Transverse colon (tissue), 4 donors: Measurements from ENCODE around the gene KRTAP3-3. TPM values are rescaled to one million over a fixed set of nuclear protein-coding genes. Genes with fewer than 3 reads are reported as not detected.

Experiments used
- DNase-seq: peaks from one replicate; pipeline ENCODE4 v3.0.0-alpha.2; 2019
- H3K27ac ChIP-seq, 4 donors: fragments of 200-600 bp; sonication (generic); 2 replicates each; pipeline ENCODE4 v1.5.1; 2016 to 2018; ENCODE audit warnings: inconsistent platforms in 4 of 4
- H3K27me3 ChIP-seq: fragments of 200-600 bp; sonication (generic); 2 replicates; pipeline ENCODE4 v1.5.1; 2017; ENCODE audit warnings: inconsistent platforms
- H3K36me3 ChIP-seq, 4 donors: fragments of 200-600 bp; sonication (generic); 2 replicates each; pipeline ENCODE4 v1.5.1; 2017 to 2019; ENCODE audit warnings: inconsistent platforms in 4 of 4
- H3K4me1 ChIP-seq, 4 donors: fragments of 200-600 bp; sonication (generic); 2 replicates each; pipeline ENCODE4 v1.5.1; 2017 to 2020; ENCODE audit warnings: inconsistent platforms in 4 of 4
- H3K4me3 ChIP-seq, 4 donors: fragments of 200-600 bp; sonication (generic); 1 replicate in 1 of 4; 2 replicates in 3 of 4; pipeline versions ENCODE4 v1.5.1 to v1.6.1; 2017 to 2019; ENCODE audit warnings: inconsistent platforms in 4 of 4
- H3K9me3 ChIP-seq, 2 donors: fragments of 200-600 bp; sonication (generic); 2 replicates each; pipeline ENCODE4 v1.5.1; 2017 to 2019; ENCODE audit warnings: inconsistent platforms in 2 of 2
- EP300 ChIP-seq: sonication (generic); formaldehyde crosslinking; IDR thresholded peaks from one replicate; pipeline ENCODE4 v1.6.1; 2017; ENCODE audit warnings: antibody characterized with exemption, low read depth
- POLR2A ChIP-seq: fragments of 450-650 bp; IDR thresholded peaks from one replicate; pipeline ENCODE4 v1.6.1; 2016; ENCODE audit warnings: antibody characterized with exemption, mild to moderate bottlenecking, moderate library complexity
- POLR2AphosphoS5 ChIP-seq, 3 donors: sonication (generic); formaldehyde crosslinking; IDR thresholded peaks; one replicate each; pipeline ENCODE4 v1.6.1; 2016; ENCODE audit warnings: antibody characterized with exemption in 3 of 3
- WGBS, 2 donors: methylation state at CpG; one replicate each; pipeline ENCODE4 v1.1.5; 2018; ENCODE audit warnings: low coverage in 1 of 2; 5-methylcytosine and 5-hydroxymethylcytosine counted together
- in situ Hi-C, 4 donors: fragments of 200-750 bp; cut with MboI; loops; one replicate each; pipeline versions ENCODE4 v1.15.0 to v1.15.1; 2017; ENCODE audit warnings: low sequenced_read_pairs in 3 of 4, low pct_ligation_motif_present in 1 of 4, low pct_unique_long_range_greater_than_20kb in 1 of 4
- intact Hi-C: fragments of 100-400 bp; cut with DNase I; formaldehyde crosslinking; loops from one replicate; pipeline ENCODE4 v1.15.1; 2023; ENCODE audit warnings: low total_unique reads
- total RNA-seq, 4 donors: library from RNA; depleted of rRNA; stranded (reverse); fragments of >200 nt; gene quantifications; one replicate each; pipeline ENCODE4 v1.1.0, GENCODE V29; 2016
- TF ChIP-seq, protein P1 (sequence below), 5 experiments: fragments of 200-600 bp in 3 of 5; fragments of 450-650 bp in 2 of 5; sonication (generic) in 3 of 5; IDR thresholded peaks; 1 replicate in 2 of 5; 2 replicates in 3 of 5; pipeline ENCODE4 v1.5.1; 2016 to 2017; ENCODE audit warnings: antibody characterized with exemption in 5 of 5, inconsistent platforms in 3 of 5, mild to moderate bottlenecking in 2 of 5, moderate library complexity in 1 of 5

KRTAP3-3 gene
- total RNA-seq, 4 donors from 2014 or later, result not detected

DNA sequence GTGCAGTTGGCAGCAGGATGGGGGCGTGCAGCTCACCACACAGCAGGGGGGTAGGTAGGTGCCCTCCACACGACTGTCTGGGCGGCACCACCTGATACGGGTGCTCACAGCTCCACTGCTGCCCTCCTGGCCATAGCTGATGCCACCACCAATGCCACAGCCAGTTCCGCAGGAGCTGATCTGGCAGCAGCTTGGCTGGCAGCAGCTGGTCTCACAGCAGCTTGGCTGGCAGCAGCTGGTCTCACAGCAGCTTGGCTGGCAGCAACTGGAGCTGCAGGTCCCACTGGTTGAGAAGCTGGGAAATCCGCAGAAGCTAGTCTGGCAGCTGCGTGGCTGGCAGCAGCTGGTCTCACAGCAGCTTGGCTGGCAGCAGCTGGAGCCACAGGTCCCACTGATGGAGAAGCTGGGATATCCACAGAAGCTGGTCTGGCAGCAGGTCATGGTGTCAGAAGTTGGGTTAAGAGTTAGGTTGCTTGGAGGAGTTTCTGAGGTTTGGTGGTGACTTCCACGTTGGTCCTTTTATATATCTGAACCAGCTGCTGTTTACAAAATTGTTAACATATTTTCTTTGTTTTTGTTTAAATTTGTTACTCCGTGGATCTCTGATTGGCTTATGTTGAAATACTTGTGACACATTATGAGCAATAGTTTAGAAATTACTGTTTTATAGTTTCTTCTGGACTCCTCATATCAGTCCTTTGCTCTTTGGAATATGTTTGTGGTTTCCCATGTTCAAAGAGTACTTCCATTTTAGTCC is 32.9 kb upstream of the KRTAP3-3 start, which contains the start of gene KRTAP1-5:
Gene KRTAP1-5 (minus strand): TSS at position 494 of the 757 bp plus-strand sequence. CDS start 53 bp downstream, at position 441.
- no peaks in the 10 kb centered on the region for H3K36me3 ChIP-seq
- H3K4me3 ChIP-seq, result no peak within 1 kb of the TSS
- TF ChIP-seq POLR2AphosphoS5 (IDR thresholded peaks at IDR 0.05) (no peak), EP300 (no peak), POLR2A (no peak)
- TF ChIP-seq, protein P1, sequence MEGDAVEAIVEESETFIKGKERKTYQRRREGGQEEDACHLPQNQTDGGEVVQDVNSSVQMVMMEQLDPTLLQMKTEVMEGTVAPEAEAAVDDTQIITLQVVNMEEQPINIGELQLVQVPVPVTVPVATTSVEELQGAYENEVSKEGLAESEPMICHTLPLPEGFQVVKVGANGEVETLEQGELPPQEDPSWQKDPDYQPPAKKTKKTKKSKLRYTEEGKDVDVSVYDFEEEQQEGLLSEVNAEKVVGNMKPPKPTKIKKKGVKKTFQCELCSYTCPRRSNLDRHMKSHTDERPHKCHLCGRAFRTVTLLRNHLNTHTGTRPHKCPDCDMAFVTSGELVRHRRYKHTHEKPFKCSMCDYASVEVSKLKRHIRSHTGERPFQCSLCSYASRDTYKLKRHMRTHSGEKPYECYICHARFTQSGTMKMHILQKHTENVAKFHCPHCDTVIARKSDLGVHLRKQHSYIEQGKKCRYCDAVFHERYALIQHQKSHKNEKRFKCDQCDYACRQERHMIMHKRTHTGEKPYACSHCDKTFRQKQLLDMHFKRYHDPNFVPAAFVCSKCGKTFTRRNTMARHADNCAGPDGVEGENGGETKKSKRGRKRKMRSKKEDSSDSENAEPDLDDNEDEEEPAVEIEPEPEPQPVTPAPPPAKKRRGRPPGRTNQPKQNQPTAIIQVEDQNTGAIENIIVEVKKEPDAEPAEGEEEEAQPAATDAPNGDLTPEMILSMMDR (IDR thresholded peaks at IDR 0.05), result no peak
- no peak for DNase-seq
- peaks cover 3% of the 10 kb centered on the region for H3K27me3 ChIP-seq
- no peak within 1 kb of the TSS for H3K27ac ChIP-seq
- in situ Hi-C loops (no loop called here), intact Hi-C loops (no loop called here)
- no peaks in the 10 kb centered on the region for H3K9me3 ChIP-seq
- H3K4me1 ChIP-seq, result no peaks in the 10 kb centered on the region
- WGBS, 2 donors, result 46 to 76% methylated on average over 2 to 8 of the region's 9 CpGs

DNA sequence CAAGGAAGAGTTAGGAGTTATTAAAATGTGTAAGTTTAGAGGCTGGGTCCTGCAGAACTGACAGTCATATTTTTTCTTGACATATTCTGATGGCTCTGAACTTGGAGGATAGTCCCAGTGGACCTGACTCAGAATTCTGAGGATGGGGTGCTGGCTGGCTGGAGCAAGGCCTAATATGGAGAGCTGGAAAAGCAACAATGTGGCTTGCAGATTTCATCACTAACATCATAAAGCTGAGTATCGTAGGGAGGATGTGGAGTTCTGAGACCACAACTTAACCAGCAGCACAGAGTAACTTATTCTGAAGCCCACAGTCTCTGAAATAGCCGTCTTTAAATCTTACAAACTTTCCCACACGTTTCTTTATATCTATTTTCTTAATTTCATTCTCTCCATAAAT is 30.7 kb upstream of the KRTAP3-3 start:
- H3K4me3 ChIP-seq, result no peak overlapping the region
- H3K36me3 ChIP-seq, result no peaks in the 10 kb centered on the region
- WGBS, 2 donors, result 73 to 81% methylated on average over 3 of the region's 3 CpGs
- H3K9me3 ChIP-seq, result no peaks in the 10 kb centered on the region
- no peak for DNase-seq
- intact Hi-C loops, result no loop called here
- in situ Hi-C loops, result no loop called here
- no peaks in the 10 kb centered on the region for H3K27me3 ChIP-seq
- no peak overlapping the region for H3K27ac ChIP-seq
- no peaks in the 10 kb centered on the region for H3K4me1 ChIP-seq
- no peak for TF ChIP-seq POLR2A
- TF ChIP-seq EP300, result no peak
- TF ChIP-seq, protein P1 (IDR thresholded peaks at IDR 0.05), result no peak
- no peak for TF ChIP-seq POLR2AphosphoS5 (IDR thresholded peaks at IDR 0.05)

DNA sequence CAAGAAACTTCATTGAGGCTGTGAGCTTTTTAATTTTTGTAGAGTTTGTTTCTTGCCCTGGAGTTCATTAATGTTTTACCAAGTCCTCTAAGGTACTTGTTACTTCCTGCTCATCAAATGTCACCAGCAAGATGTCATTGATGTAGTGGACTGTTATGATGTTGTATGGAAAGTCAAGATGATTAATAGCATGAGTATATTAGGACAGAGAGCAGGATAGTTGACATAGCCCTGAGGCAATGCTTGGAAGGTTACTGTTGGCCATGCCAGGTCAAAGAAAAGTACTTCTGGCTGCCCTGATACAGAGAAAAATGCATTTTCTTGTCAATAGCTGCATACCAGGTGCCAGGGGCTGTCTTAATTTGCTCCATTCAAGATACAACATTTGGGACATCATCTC is 26.4 kb upstream of the KRTAP3-3 start:
- in situ Hi-C loops, result no loop called here
- Histone ChIP-seq H3K36me3 (no peaks in the 10 kb centered on the region), H3K27me3 (no peaks in the 10 kb centered on the region), H3K27ac (no peak overlapping the region), H3K9me3 (no peaks in the 10 kb centered on the region), H3K4me3 (no peak overlapping the region), H3K4me1 (no peaks in the 10 kb centered on the region)
- TF ChIP-seq, protein P1 (IDR thresholded peaks at IDR 0.05), result no peak
- TF ChIP-seq EP300 (no peak), POLR2AphosphoS5 (IDR thresholded peaks at IDR 0.05) (no peak), POLR2A (no peak)
- intact Hi-C loops, result no loop called here
- no peak for DNase-seq

DNA sequence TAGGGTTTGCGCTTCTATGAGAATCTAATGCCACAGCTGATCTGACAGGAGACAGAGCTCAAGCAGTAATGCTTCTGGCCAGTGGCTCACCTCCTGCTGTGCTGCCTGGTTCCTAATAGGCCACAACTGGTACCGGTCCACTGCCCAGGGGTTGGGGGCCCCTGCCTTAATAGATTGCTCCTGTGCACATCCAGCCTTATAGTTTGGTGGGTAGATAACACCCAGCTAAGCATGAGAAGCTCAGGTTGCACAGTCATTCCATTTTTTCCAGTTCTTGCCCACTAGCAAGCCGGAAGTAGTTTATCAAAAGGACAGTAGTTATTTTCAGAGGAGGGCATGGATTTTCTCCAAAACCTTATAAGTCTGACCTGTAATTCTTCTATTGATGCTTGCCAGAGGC is 25.5 kb upstream of the KRTAP3-3 start:
- no peak for DNase-seq
- no peak for TF ChIP-seq POLR2A
- no peak for TF ChIP-seq POLR2AphosphoS5 (IDR thresholded peaks at IDR 0.05)
- TF ChIP-seq, protein P1 (IDR thresholded peaks at IDR 0.05), result no peak
- no peak for TF ChIP-seq EP300
- Histone ChIP-seq H3K9me3 (no peaks in the 10 kb centered on the region), H3K4me3 (no peak overlapping the region), H3K27ac (no peak overlapping the region), H3K4me1 (no peaks in the 10 kb centered on the region), H3K27me3 (no peaks in the 10 kb centered on the region), H3K36me3 (no peaks in the 10 kb centered on the region)
- in situ Hi-C loops, result no loop called here
- 97 to 100% methylated on average over 1 to 3 of the region's 3 CpGs for WGBS, 2 donors
- intact Hi-C loops, result no loop called here
